Fibroblast of lung (primary cell): ENCODE data around the gene GPS1.

Source experiments
- EZH2 ChIP-seq: IDR thresholded peaks from 2 replicates; pipeline ENCODE4 v1.5.1; 2012; ENCODE audit warnings: low read length, control low read depth, mild to moderate bottlenecking; ENCODE audit errors: missing control alignments
- TF ChIP-seq, protein P1 (sequence below), 2 donors: IDR thresholded peaks in 1 of 2; conservative IDR thresholded peaks in 1 of 2; 1 replicate in 1 of 2; 2 replicates in 1 of 2; pipeline ENCODE4 v1.5.1; 2011 to 2012; ENCODE audit warnings: low read length in 2 of 2, control low read depth in 1 of 2, inconsistent platforms in 1 of 2, low read depth in 1 of 2, mild to moderate bottlenecking in 1 of 2

DNA sequence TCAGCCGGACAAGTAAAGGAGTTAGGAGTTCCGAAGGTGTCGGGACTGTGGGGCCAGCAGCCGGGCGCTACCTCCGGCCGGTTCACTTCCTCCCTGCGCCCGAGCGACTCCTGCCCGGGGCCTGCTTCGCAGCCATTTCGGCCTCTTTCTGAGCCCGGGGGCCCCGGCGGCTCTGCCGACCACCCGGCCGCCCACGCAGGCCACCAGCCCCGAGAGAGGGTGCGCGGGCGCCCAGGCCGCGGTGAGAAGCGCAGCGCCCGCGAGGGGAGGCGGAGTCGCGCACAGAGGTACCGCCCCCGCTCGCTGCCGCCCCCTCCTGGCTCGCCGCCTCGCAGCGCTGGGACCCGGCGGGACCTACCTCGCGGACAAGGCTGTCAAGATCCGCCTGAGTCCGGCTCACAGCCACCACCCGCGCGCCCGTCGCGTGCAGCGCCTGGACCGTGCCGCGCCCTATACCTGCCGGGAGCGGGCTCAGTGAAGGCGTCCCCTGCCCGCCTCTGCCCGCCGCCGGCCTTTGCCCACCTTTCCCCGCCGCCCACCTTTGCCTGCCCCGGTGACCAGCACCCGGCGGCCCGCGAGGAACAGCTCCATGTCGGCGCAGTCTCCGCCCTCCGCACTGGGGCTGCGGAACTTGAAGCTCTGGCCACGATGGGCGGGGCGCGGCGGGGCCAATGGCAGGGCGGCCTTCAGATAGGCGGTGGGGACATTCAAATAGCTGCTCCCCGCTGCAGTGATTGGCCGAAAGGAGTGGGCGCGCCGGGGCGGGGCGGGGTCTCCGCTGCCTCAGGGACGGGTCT is 14.4 kb upstream of the GPS1 start, which contains the start of gene DCXR:
- TF ChIP-seq, protein P1, sequence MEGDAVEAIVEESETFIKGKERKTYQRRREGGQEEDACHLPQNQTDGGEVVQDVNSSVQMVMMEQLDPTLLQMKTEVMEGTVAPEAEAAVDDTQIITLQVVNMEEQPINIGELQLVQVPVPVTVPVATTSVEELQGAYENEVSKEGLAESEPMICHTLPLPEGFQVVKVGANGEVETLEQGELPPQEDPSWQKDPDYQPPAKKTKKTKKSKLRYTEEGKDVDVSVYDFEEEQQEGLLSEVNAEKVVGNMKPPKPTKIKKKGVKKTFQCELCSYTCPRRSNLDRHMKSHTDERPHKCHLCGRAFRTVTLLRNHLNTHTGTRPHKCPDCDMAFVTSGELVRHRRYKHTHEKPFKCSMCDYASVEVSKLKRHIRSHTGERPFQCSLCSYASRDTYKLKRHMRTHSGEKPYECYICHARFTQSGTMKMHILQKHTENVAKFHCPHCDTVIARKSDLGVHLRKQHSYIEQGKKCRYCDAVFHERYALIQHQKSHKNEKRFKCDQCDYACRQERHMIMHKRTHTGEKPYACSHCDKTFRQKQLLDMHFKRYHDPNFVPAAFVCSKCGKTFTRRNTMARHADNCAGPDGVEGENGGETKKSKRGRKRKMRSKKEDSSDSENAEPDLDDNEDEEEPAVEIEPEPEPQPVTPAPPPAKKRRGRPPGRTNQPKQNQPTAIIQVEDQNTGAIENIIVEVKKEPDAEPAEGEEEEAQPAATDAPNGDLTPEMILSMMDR (conservative IDR thresholded peaks at IDR 0.05 in 1 of 2, IDR thresholded peaks at IDR 0.05 in 1 of 2; ENCODE audit: low read depth in 1 of 2, low read length in 2 of 2) = peak; percentile 47
- no peak for TF ChIP-seq EZH2
